Activated CD8-positive, alpha-beta T cell treated with anti-CD3 and anti-CD28 coated beads, Interleukin-2, amount 10 ng/mL, durations not matched to agents 7 days and 5 days (primary cell): Measurements from ENCODE around the gene COL27A1. TPM values are rescaled to one million over a fixed set of nuclear protein-coding genes. Genes with fewer than 3 reads are reported as not detected.
A peak's percentile ranks its signal among the peaks of the same experiment; 100 is the strongest.

ENCODE experiments used
- ATAC-seq: fragments of 150-1000 bp; cut with Tn5 transposase; one replicate; pipeline ENCODE4 v1.10.0; 2021; ENCODE audit warnings: moderate library complexity
- CTCF ChIA-PET: fragments of 350-600 bp; sonication (Branson Sonifier 250); formaldehyde crosslinking; loops from one replicate; lab custom pipeline; 2021; ENCODE audit warnings: antibody characterized with exemption; lab: Charles Lee
- POLR2A ChIA-PET: fragments of 350-600 bp; sonication (Branson Sonifier 250); formaldehyde crosslinking; loops from one replicate; lab custom pipeline; 2021; ENCODE audit warnings: antibody characterized with exemption; lab: Charles Lee
- DNase-seq: peaks from one replicate; pipeline ENCODE4 v3.0.0-alpha.2; 2020
- H3K27ac Mint-ChIP-seq: one replicate; pipeline ENCODE4 v1.8.0; 2021; ENCODE audit warnings: mild to moderate bottlenecking, mixed read lengths
- H3K27me3 Mint-ChIP-seq: one replicate; pipeline ENCODE4 v1.8.0; 2021; ENCODE audit warnings: low read depth, mixed read lengths
- H3K36me3 Mint-ChIP-seq: one replicate; pipeline ENCODE4 v1.8.0; 2021; ENCODE audit warnings: low read depth, mixed read lengths
- H3K4me1 Mint-ChIP-seq: one replicate; pipeline ENCODE4 v1.8.0; 2021; ENCODE audit warnings: low read depth, mixed read lengths
- H3K4me3 Mint-ChIP-seq: one replicate; pipeline ENCODE4 v1.8.0; 2021; ENCODE audit warnings: mild to moderate bottlenecking, mixed read lengths
- H3K9me3 Mint-ChIP-seq: one replicate; pipeline ENCODE4 v1.8.0; 2022; ENCODE audit warnings: mixed read lengths; ENCODE audit not compliant: insufficient read depth
- total RNA-seq, 2 experiments: library from RNA; stranded (reverse); gene quantifications; one replicate each; pipeline ENCODE4 v1.2.3, GENCODE V29; 2021

Gene COL27A1
- under 1 TPM; 0.47 to 0.99 TPM for total RNA-seq

DNA sequence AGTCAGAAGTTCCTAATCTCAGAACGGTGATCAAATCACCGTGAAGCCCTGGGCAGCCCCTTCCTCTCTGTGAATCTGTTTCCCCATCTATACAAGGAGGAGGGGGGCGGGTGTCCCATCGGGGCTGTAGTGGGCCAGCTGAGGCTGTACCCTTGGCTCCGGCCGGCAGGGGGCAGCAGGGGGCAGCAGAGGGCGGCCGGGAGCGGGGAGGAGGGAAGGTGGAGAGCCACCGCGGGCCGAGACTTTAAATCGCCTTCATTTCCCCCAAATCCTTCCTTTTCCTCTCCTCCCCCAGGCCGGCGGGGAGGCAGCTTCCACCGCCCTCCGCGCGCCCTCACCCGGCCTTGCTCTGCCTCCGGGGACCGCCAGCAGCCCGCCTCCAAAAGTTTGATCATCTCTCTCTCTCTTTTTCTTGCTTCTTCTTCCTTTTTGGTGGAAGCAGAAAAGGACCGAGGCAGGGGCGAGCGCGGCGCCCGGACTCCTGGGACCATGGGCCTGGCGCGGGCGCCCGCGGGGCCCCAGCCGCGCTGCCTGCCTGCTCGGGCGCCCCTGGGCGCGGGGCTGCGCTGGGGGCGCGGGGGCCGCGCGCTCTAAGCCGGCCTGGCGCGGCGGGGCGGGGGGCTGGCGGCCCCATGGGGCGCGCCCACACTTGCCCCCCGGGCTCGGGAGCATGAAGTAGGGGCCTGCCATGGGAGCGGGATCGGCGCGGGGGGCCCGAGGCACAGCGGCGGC is at the start of gene COL27A1:
Gene COL27A1 (plus strand): TSS at position 275 of the 732 bp plus-strand sequence. CDS start 414 bp downstream, at position 689.
- Mint-ChIP-seq H3K36me3 (no peaks in the 10 kb centered on the region), H3K27me3 (peaks cover 47% of the 10 kb centered on the region), H3K9me3 (no peaks in the 10 kb centered on the region), H3K27ac (no peak within 1 kb of the TSS), H3K4me3 (peak within 1 kb of the TSS; percentile 66), H3K4me1 (peaks cover 11% of the 10 kb centered on the region)
- DNase-seq (peak; percentile 84), ATAC-seq (peak; percentile 90)
- ChIA-PET POLR2A (no interaction called here), CTCF (interaction anchor here (0.8 to 6.1 kb wide), 9 partner anchors 8 to 136 kb away, joined by 3 to 42 read pairs (median 3); no protein-coding TSS in a partner anchor)

DNA sequence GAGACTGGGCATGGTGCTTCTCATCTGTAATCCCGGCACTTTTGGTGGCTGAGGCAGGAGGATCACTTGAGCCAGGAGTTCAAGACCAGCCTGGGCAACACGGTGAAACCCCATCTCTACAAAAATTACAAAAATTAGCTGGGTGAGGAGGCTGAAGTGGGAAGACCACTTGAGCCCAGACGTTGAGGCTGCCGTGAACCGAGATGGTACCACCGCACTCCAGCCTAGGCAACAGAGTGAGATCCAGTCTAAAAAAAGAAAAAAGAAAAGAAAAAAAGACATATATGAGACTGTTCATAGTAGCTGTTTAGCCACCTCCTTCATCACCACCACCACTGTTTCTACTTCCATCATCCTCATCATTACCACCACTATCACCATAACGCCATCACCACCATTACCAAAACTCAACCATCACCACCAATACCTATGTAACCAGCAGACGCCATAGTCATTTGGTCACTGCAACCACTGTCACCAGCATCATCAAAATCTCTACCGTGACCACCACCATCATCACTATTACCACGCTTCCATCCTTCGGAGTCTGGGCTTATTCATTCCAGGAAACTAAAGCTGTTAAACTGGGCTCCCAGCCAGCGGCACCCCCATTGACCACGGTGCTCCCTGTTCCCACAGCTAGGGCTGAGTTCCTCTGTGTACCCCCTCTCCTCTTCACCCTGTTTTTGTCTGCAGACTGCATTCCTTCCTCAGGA is 47.9 kb upstream of the COL27A1 start:
- H3K4me1 Mint-ChIP-seq, result no peaks in the 10 kb centered on the region

GRCh38 chr9:114108016-114108833 is 47.1 kb upstream of the COL27A1 start:
- peak; percentile 96 for ATAC-seq
- CTCF ChIA-PET, result interaction anchor here (0.5 to 5.6 kb wide), 28 partner anchors 8 to 191 kb away, joined by 3 to 65 read pairs (median 4); partner anchors contain the start of genes COL27A1 and KIF12
- Mint-ChIP-seq H3K9me3 (no peaks in the 10 kb centered on the region), H3K4me1 (no peaks in the 10 kb centered on the region), H3K27me3 (peaks cover 20% of the 10 kb centered on the region), H3K27ac (no peak overlapping the region), H3K4me3 (no peak overlapping the region), H3K36me3 (no peaks in the 10 kb centered on the region)
- DNase-seq, result peak; percentile 75
- POLR2A ChIA-PET, result no interaction called here

More for the DNA sequence above, 47.9 kb upstream of the COL27A1 start:
- Mint-ChIP-seq H3K9me3 (no peaks in the 10 kb centered on the region), H3K4me3 (no peak overlapping the region), H3K36me3 (no peaks in the 10 kb centered on the region), H3K27ac (no peak overlapping the region), H3K27me3 (peaks cover 17% of the 10 kb centered on the region)
- ChIA-PET POLR2A (no interaction called here), CTCF (interaction anchor here (0.8 to 5.6 kb wide), 18 partner anchors 8 to 186 kb away, joined by 3 to 65 read pairs (median 4); partner anchors contain the start of gene KIF12)
- ATAC-seq (no peak), DNase-seq (no peak)

GRCh38 chr9:114109124-114109523 is 46.2 kb upstream of the COL27A1 start:
- Mint-ChIP-seq H3K4me3 (no peak overlapping the region), H3K36me3 (no peaks in the 10 kb centered on the region), H3K9me3 (no peaks in the 10 kb centered on the region), H3K27ac (no peak overlapping the region), H3K27me3 (peaks cover 20% of the 10 kb centered on the region), H3K4me1 (no peaks in the 10 kb centered on the region)
- ATAC-seq (no peak), DNase-seq (no peak)
- ChIA-PET CTCF (interaction anchor here (0.7 to 5.6 kb wide), 8 partner anchors 9 to 189 kb away, joined by 3 to 65 read pairs (median 4); partner anchors contain the start of gene COL27A1), POLR2A (no interaction called here)

GRCh38 chr9:114110180-114110579 is 45.2 kb upstream of the COL27A1 start:
- ATAC-seq (no peak), DNase-seq (no peak)
- peaks cover 18% of the 10 kb centered on the region for H3K27me3 Mint-ChIP-seq
- no peaks in the 10 kb centered on the region for H3K36me3 Mint-ChIP-seq
- H3K27ac Mint-ChIP-seq, result no peak overlapping the region
- H3K4me1 Mint-ChIP-seq, result no peaks in the 10 kb centered on the region
- ChIA-PET POLR2A (no interaction called here), CTCF (interaction anchor here (0.9 to 5.6 kb wide), 4 partner anchors 17 to 183 kb away, joined by 3 to 37 read pairs (median 4); no protein-coding TSS in a partner anchor)
- no peak overlapping the region for H3K4me3 Mint-ChIP-seq
- H3K9me3 Mint-ChIP-seq, result no peaks in the 10 kb centered on the region

- Mint-ChIP-seq H3K27me3 (peaks cover 10% of the 10 kb centered on the region), H3K4me1 (no peaks in the 10 kb centered on the region), H3K27ac (no peak overlapping the region), H3K9me3 (no peaks in the 10 kb centered on the region), H3K4me3 (no peak overlapping the region), H3K36me3 (no peaks in the 10 kb centered on the region)
- no peak for DNase-seq
- POLR2A ChIA-PET, result no interaction called here
- CTCF ChIA-PET, result interaction anchor here (1.2 kb wide), 1 partner anchor 179 kb away, joined by 6 read pairs; no protein-coding TSS in a partner anchor
- no peak for ATAC-seq
Observed at GRCh38 chr9:114112325-114112724, 43.0 kb upstream of the COL27A1 start.

GRCh38 chr9:114112778-114113584 is 42.4 kb upstream of the COL27A1 start:
- Mint-ChIP-seq H3K4me3 (no peak overlapping the region), H3K27ac (no peak overlapping the region), H3K27me3 (peaks cover 5% of the 10 kb centered on the region), H3K9me3 (no peaks in the 10 kb centered on the region), H3K36me3 (no peaks in the 10 kb centered on the region), H3K4me1 (no peaks in the 10 kb centered on the region)
- ATAC-seq, result no peak
- ChIA-PET POLR2A (no interaction called here), CTCF (interaction anchor here (1.2 kb wide), 1 partner anchor 178 kb away, joined by 6 read pairs; no protein-coding TSS in a partner anchor)
- no peak for DNase-seq

DNA sequence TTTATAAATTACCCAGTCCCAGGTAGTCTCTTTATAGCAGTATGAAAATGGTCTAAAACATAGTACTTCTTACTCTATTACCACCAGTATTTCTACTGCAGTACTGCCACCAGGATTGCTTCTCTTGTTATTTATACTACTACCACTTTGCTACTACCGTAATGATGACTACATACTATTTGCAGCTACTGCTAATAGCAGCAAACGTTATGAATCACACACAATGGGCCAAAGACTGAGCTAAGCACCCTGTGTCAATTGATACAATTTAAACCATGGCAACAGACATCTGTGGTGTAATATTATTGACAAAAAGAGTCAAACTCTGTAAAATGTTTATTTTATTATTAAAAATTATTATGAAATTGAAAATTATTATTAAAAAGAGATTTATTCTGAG is 41.0 kb upstream of the COL27A1 start:
- Mint-ChIP-seq H3K27me3 (peaks cover 5% of the 10 kb centered on the region), H3K9me3 (no peaks in the 10 kb centered on the region)
- CTCF ChIA-PET, result no interaction called here

DNA sequence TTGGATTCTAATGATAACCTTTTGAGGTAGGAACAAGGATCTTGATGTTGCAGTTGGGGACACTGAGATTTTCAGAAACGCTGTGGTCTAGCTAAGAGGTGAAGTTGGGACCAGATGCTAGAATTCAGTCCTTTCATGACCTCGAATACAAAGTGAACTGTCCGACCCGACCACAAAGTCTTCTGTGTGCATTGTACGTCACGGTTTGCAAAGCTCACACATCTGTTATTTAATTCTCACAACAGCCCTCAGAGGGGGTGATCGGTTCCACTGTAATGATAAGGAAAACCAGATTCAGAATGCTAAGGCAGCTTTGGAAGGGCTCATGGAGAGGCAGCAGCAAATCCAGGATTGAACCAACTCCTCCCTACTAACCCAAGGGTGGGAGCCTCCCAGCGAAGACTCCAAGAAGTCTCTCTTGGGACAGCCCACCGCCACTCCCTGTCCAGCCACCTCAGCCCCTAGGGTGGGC is 39.6 kb upstream of the COL27A1 start:
- no peaks in the 10 kb centered on the region for H3K4me1 Mint-ChIP-seq
- CTCF ChIA-PET, result interaction anchor here (1.6 kb wide), 1 partner anchor 175 kb away, joined by 4 read pairs; no protein-coding TSS in a partner anchor
- ATAC-seq (no peak), DNase-seq (no peak)
- no peaks in the 10 kb centered on the region for H3K36me3 Mint-ChIP-seq
- POLR2A ChIA-PET, result no interaction called here
- peaks cover 8% of the 10 kb centered on the region for H3K27me3 Mint-ChIP-seq
- no peaks in the 10 kb centered on the region for H3K9me3 Mint-ChIP-seq
- H3K4me3 Mint-ChIP-seq, result no peak overlapping the region
- no peak overlapping the region for H3K27ac Mint-ChIP-seq

More for the DNA sequence above, 41.0 kb upstream of the COL27A1 start:
- POLR2A ChIA-PET, result no interaction called here
- Mint-ChIP-seq H3K4me1 (no peaks in the 10 kb centered on the region), H3K36me3 (no peaks in the 10 kb centered on the region), H3K27ac (no peak overlapping the region), H3K4me3 (no peak overlapping the region)
- ATAC-seq (no peak), DNase-seq (no peak)

DNA sequence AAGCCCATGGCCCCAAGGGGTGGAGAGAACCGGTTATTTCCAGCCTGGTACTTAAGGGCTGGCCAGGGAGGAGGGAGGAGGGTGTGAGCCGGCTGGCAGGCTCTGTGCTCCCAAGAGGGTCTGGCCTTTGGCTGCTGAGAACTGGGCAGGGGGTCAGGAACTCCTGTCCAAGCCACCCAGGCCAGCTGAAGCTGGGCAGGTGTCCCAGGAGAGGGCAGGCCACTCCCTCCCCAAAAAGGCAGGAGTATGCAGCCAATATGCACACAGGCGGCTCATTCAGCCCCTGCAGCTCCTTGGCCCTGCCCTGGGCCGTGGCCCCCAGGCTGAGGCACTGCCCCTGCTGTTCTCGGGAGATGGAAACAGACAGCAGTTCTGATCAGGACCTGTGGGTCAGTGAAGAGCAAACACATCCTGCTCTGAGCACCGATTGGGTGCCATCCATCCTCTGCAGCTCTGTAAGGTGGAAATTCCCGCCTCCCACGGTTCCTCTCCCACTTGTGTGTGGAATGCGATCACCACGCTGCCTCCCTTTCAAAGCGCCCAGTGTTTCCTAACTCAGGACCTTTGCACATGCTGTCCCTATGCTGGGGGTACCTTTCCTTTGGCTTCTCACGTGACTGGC is 39.1 kb upstream of the COL27A1 start:
- H3K4me1 Mint-ChIP-seq, result no peaks in the 10 kb centered on the region
- no peak for DNase-seq
- ATAC-seq, result no peak

More for the DNA sequence above, 39.1 kb upstream of the COL27A1 start:
- CTCF ChIA-PET, result interaction anchor here (1.6 kb wide), 1 partner anchor 175 kb away, joined by 4 read pairs; no protein-coding TSS in a partner anchor
- POLR2A ChIA-PET, result no interaction called here
- peaks cover 9% of the 10 kb centered on the region for H3K27me3 Mint-ChIP-seq
- no peak overlapping the region for H3K4me3 Mint-ChIP-seq
- H3K9me3 Mint-ChIP-seq, result no peaks in the 10 kb centered on the region
- H3K36me3 Mint-ChIP-seq, result no peaks in the 10 kb centered on the region
- no peak overlapping the region for H3K27ac Mint-ChIP-seq
